Endodermal cell (in vitro differentiated cells): ENCODE results near the gene ANKRD34A. TPM values are rescaled to one million over a fixed set of nuclear protein-coding genes. Genes with fewer than 3 reads are reported as not detected.
A peak's percentile ranks its signal among the peaks of the same experiment; 100 is the strongest.

Source experiments
- DNase-seq: peaks from one replicate; pipeline ENCODE4 v3.0.0-alpha.2; 2017
- H3K27ac ChIP-seq: 2 replicates; pipeline ENCODE4 v1.5.1; 2013; ENCODE audit warnings: mild to moderate bottlenecking, low read depth, low read length, moderate library complexity
- H3K27me3 ChIP-seq: 2 replicates; pipeline ENCODE4 v1.6.1; 2013; ENCODE audit warnings: mild to moderate bottlenecking, low read length, moderate library complexity; ENCODE audit not compliant: insufficient read depth, control insufficient read depth, poor library complexity, severe bottlenecking
- H3K36me3 ChIP-seq: 2 replicates; pipeline ENCODE4 v1.7.0; 2013; ENCODE audit warnings: mild to moderate bottlenecking, low read length, moderate library complexity; ENCODE audit not compliant: control insufficient read depth, insufficient read depth
- H3K4me1 ChIP-seq: one replicate; pipeline ENCODE4 v1.7.0; 2013; ENCODE audit warnings: low read length; ENCODE audit not compliant: control insufficient read depth, insufficient read depth
- H3K4me3 ChIP-seq: 2 replicates; pipeline ENCODE4 v1.5.1; 2013; ENCODE audit warnings: mild to moderate bottlenecking, low read length, moderate library complexity
- H3K9ac ChIP-seq: 2 replicates; pipeline ENCODE4 v1.6.1; 2013; ENCODE audit warnings: mild to moderate bottlenecking, low read length, moderate library complexity; ENCODE audit not compliant: poor library complexity, severe bottlenecking; ENCODE audit errors: extremely low read depth
- H3K9me3 ChIP-seq: 2 replicates; pipeline ENCODE4 v1.6.1; 2013; ENCODE audit warnings: mild to moderate bottlenecking, low read length, moderate library complexity; ENCODE audit not compliant: control insufficient read depth
- H3K27ac Mint-ChIP-seq: 2 replicates; pipeline ENCODE4 v1.8.0; 2020; ENCODE audit warnings: mixed read lengths
- H3K27me3 Mint-ChIP-seq: 2 replicates; pipeline ENCODE4 v1.8.0; 2021; ENCODE audit warnings: mild to moderate bottlenecking, mixed read lengths; ENCODE audit not compliant: insufficient read depth
- H3K36me3 Mint-ChIP-seq: 2 replicates; pipeline ENCODE4 v1.8.0; 2020; ENCODE audit warnings: low read depth, mixed read lengths
- H3K4me1 Mint-ChIP-seq: 2 replicates; pipeline ENCODE4 v1.8.0; 2020; ENCODE audit warnings: mixed read lengths
- H3K4me3 Mint-ChIP-seq: 2 replicates; pipeline ENCODE4 v1.8.0; 2020; ENCODE audit warnings: mild to moderate bottlenecking, moderate library complexity, mixed read lengths
- H3K9me3 Mint-ChIP-seq: 2 replicates; pipeline ENCODE4 v1.8.0; 2020; ENCODE audit warnings: mild to moderate bottlenecking, mixed read lengths
- CTCF ChIP-seq: fragments of 200-600 bp; sonication (generic); conservative IDR thresholded peaks from 2 replicates; pipeline ENCODE4 v1.5.0; 2021; ENCODE audit warnings: antibody characterized with exemption, mild to moderate bottlenecking
- WGBS, 2 experiments: methylation state at CpG; one replicate each; pipeline versions ENCODE4 v1.1.5 to v1.1.7; 2013; ENCODE audit warnings: missing lambda C conversion rate in 2 of 2, mixed read lengths in 1 of 2; ENCODE audit not compliant: insufficient coverage in 1 of 2, insufficient read length in 1 of 2; 5-methylcytosine and 5-hydroxymethylcytosine counted together
- total RNA-seq, 2 donors: library from RNA; stranded (reverse); fragmentation: NEBNext Ultra II Directional in 1 of 2; extraction: Animal tissue kit (Norgen Biotek cat#: 25700) in 1 of 2; gene quantifications; 2 replicates in 1 of 2; 3 replicates in 1 of 2; pipeline ENCODE4 v1.2.1, GENCODE V29; 2021

ANKRD34A gene
- total RNA-seq, 2 donors from 2014 or later, result 0.55 to 1.4 TPM

- H3K4me1 ChIP-seq, result peaks cover 6% of the 10 kb centered on the region
- TF ChIP-seq CTCF, result peak; percentile 90
- no peak overlapping the region for H3K9ac ChIP-seq
- H3K36me3 Mint-ChIP-seq, result no peaks in the 10 kb centered on the region
- H3K4me1 Mint-ChIP-seq, result no peaks in the 10 kb centered on the region
- H3K4me3 Mint-ChIP-seq, result no peak overlapping the region
- peak; percentile 84 for DNase-seq
- 26 to 100% methylated on average over 2 to 9 of the region's 9 CpGs for WGBS, 2 experiments
- no peaks in the 10 kb centered on the region for H3K27me3 ChIP-seq
- no peaks in the 10 kb centered on the region for H3K27me3 Mint-ChIP-seq
- no peak overlapping the region for H3K27ac ChIP-seq
- no peak overlapping the region for H3K4me3 ChIP-seq
- H3K27ac Mint-ChIP-seq, result no peak overlapping the region
- no peaks in the 10 kb centered on the region for H3K9me3 ChIP-seq
- H3K9me3 Mint-ChIP-seq, result no peaks in the 10 kb centered on the region
- H3K36me3 ChIP-seq, result no peaks in the 10 kb centered on the region
These were observed 13.4 kb upstream of the ANKRD34A start for GRCh38 chr1:145977486-145978470.

GRCh38 chr1:145977016-145977415, 12.6 kb upstream of the ANKRD34A start:
- H3K4me1 Mint-ChIP-seq, result no peaks in the 10 kb centered on the region
- Histone ChIP-seq H3K4me3 (no peak overlapping the region), H3K27ac (no peak overlapping the region), H3K9ac (no peak overlapping the region), H3K4me1 (peaks cover 6% of the 10 kb centered on the region), H3K9me3 (no peaks in the 10 kb centered on the region), H3K27me3 (no peaks in the 10 kb centered on the region), H3K36me3 (no peaks in the 10 kb centered on the region)
- H3K27me3 Mint-ChIP-seq, result no peaks in the 10 kb centered on the region
- no peaks in the 10 kb centered on the region for H3K36me3 Mint-ChIP-seq
- TF ChIP-seq CTCF, result no peak
- H3K9me3 Mint-ChIP-seq, result no peaks in the 10 kb centered on the region
- H3K27ac Mint-ChIP-seq, result no peak overlapping the region
- 79 to 89% methylated on average over 5 of the region's 5 CpGs for WGBS, 2 experiments
- no peak overlapping the region for H3K4me3 Mint-ChIP-seq
- DNase-seq, result no peak

DNA sequence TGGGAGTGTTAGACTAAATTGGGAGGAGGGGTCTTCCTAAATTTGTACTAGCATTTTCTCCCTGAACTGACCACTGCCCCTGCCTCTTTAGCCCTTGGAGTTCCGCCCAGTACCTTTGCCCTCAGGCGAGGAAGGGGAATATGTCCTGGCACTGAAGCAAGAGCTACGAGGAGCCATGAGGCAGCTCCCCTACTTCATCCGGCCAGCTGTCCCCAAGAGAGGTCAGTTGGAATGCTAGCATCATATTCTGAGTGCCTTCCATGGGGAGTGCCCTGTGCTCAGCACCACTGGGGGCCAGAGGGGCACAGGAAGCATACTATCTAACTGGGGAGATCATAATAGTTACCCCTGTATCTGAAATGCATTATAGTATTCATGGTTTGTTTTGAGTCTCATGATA, 10.8 kb upstream of the ANKRD34A start:
- Histone ChIP-seq H3K9me3 (no peaks in the 10 kb centered on the region), H3K27ac (no peak overlapping the region), H3K36me3 (no peaks in the 10 kb centered on the region), H3K4me3 (no peak overlapping the region), H3K27me3 (no peaks in the 10 kb centered on the region), H3K9ac (no peak overlapping the region), H3K4me1 (peaks cover 6% of the 10 kb centered on the region)
- no peaks in the 10 kb centered on the region for H3K4me1 Mint-ChIP-seq
- 93 to 100% methylated on average over 2 to 4 of the region's 4 CpGs for WGBS, 2 experiments
- H3K4me3 Mint-ChIP-seq, result no peak overlapping the region
- TF ChIP-seq CTCF, result no peak
- peak overlapping the region; percentile 2 for H3K27ac Mint-ChIP-seq
- H3K36me3 Mint-ChIP-seq, result no peaks in the 10 kb centered on the region
- DNase-seq, result peak; percentile 17
- H3K27me3 Mint-ChIP-seq, result no peaks in the 10 kb centered on the region
- no peaks in the 10 kb centered on the region for H3K9me3 Mint-ChIP-seq
